ENCODE measurements around the gene FUT3. TPM values are rescaled to one million over a fixed set of nuclear protein-coding genes. Genes with fewer than 3 reads are reported as not detected.

FUT3 gene
- total and polyA plus RNA-seq, 9 of the 15 experiments (the other 6 are each of a cell fraction or from before 2014, with no cell fraction given): 0.09 TPM; not detected in 8

DNA sequence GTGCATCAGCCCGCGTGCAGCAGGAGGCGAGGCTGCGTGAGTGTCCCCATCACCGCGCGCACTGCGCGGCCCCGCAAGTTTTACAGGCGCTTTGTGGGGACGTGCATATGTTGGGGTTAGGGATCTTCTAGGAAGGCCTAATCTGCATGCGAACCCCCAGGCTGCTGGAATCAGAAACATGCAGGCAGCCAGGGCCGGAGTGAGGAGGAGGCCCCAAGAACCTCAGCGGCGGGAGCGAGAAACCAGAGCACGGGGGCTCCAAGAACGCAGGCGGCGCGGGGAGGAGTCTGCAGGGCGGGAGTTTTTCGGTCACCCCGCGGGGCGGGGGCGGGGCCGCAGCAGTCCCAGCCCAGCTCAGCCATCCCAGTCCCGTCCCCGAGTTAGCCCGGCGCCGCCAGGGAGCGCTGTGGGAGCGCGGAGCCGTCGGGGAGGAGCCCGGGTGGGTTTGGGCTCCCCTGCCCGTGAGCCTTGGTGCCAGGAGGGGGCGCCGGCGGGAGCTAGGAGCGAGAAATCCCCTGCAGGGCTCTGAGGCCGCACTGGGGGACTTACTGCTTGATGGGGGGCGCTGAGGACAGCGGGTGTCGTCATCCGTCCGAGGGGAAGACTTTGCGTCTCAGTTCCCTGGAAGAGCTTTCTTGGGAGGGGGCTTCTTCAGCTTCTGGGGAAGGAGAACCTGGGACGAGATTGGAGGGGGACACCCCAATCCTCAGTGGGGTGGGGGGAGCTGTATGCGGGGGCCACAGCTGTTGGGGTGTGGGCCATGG, 47.3 kb downstream of the FUT3 start (continued):
- TF ChIP-seq TAF9B (IDR thresholded peaks at IDR 0.05; ENCODE audit: partially characterized antibody): no peak
- TF ChIP-seq ZNF707 (CRISPR knock-in tag; conservative IDR thresholded peaks at IDR 0.05): 0 out of 2 replicates have a peak, but pooled peaks have one; percentile 12
- TF ChIP-seq SRF (CRISPR knock-in tag; IDR thresholded peaks at IDR 0.05): peak in 1 of 2 experiments; percentile 73; a peak in 1 of 4 replicates
- no peak for TF ChIP-seq NBN (IDR thresholded peaks at IDR 0.05; ENCODE audit: low read depth)
- TF ChIP-seq, protein P1, sequence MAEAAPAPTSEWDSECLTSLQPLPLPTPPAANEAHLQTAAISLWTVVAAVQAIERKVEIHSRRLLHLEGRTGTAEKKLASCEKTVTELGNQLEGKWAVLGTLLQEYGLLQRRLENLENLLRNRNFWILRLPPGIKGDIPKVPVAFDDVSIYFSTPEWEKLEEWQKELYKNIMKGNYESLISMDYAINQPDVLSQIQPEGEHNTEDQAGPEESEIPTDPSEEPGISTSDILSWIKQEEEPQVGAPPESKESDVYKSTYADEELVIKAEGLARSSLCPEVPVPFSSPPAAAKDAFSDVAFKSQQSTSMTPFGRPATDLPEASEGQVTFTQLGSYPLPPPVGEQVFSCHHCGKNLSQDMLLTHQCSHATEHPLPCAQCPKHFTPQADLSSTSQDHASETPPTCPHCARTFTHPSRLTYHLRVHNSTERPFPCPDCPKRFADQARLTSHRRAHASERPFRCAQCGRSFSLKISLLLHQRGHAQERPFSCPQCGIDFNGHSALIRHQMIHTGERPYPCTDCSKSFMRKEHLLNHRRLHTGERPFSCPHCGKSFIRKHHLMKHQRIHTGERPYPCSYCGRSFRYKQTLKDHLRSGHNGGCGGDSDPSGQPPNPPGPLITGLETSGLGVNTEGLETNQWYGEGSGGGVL (CRISPR knock-in tag; IDR thresholded peaks at IDR 0.05): no peak
- TF ChIP-seq HDGF (IDR thresholded peaks at IDR 0.05): no peak; the same call in 1 of the 2 replicates
- TF ChIP-seq RBM22 (IDR thresholded peaks at IDR 0.05; ENCODE audit: low read depth, low read length, poor library complexity, severe bottlenecking): no peak
- TF ChIP-seq DDX20 (tag; IDR thresholded peaks at IDR 0.05; ENCODE audit: low read depth): no peak
- TF ChIP-seq, protein P2, sequence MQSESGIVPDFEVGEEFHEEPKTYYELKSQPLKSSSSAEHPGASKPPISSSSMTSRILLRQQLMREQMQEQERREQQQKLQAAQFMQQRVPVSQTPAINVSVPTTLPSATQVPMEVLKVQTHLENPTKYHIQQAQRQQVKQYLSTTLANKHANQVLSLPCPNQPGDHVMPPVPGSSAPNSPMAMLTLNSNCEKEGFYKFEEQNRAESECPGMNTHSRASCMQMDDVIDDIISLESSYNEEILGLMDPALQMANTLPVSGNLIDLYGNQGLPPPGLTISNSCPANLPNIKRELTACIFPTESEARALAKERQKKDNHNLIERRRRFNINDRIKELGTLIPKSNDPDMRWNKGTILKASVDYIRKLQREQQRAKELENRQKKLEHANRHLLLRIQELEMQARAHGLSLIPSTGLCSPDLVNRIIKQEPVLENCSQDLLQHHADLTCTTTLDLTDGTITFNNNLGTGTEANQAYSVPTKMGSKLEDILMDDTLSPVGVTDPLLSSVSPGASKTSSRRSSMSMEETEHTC (IDR thresholded peaks at IDR 0.05): no peak
- TF ChIP-seq RBM15 (IDR thresholded peaks at IDR 0.05; ENCODE audit: insufficient read depth, low read length): no peak
- no peak for TF ChIP-seq ELF4 (CRISPR knock-in tag; IDR thresholded peaks at IDR 0.05)
- TF ChIP-seq ATF7 (IDR thresholded peaks at IDR 0.05): peak; percentile 69; the same call in 1 of the 2 replicates
- TF ChIP-seq, protein P3, sequence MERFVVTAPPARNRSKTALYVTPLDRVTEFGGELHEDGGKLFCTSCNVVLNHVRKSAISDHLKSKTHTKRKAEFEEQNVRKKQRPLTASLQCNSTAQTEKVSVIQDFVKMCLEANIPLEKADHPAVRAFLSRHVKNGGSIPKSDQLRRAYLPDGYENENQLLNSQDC (CRISPR knock-in tag; IDR thresholded peaks at IDR 0.05): no peak
- peak; percentile 99 for TF ChIP-seq FOXP1 (CRISPR knock-in tag; IDR thresholded peaks at IDR 0.05)
- TF ChIP-seq, protein P4, sequence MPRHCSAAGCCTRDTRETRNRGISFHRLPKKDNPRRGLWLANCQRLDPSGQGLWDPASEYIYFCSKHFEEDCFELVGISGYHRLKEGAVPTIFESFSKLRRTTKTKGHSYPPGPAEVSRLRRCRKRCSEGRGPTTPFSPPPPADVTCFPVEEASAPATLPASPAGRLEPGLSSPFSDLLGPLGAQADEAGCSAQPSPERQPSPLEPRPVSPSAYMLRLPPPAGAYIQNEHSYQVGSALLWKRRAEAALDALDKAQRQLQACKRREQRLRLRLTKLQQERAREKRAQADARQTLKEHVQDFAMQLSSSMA (CRISPR knock-in tag; IDR thresholded peaks at IDR 0.05): no peak
- TF ChIP-seq, protein P5, sequence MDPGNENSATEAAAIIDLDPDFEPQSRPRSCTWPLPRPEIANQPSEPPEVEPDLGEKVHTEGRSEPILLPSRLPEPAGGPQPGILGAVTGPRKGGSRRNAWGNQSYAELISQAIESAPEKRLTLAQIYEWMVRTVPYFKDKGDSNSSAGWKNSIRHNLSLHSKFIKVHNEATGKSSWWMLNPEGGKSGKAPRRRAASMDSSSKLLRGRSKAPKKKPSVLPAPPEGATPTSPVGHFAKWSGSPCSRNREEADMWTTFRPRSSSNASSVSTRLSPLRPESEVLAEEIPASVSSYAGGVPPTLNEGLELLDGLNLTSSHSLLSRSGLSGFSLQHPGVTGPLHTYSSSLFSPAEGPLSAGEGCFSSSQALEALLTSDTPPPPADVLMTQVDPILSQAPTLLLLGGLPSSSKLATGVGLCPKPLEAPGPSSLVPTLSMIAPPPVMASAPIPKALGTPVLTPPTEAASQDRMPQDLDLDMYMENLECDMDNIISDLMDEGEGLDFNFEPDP (CRISPR knock-in tag; IDR thresholded peaks at IDR 0.05): no peak
- no peak for TF ChIP-seq TEAD2 (tag; IDR thresholded peaks at IDR 0.05)
- TF ChIP-seq, protein P6, sequence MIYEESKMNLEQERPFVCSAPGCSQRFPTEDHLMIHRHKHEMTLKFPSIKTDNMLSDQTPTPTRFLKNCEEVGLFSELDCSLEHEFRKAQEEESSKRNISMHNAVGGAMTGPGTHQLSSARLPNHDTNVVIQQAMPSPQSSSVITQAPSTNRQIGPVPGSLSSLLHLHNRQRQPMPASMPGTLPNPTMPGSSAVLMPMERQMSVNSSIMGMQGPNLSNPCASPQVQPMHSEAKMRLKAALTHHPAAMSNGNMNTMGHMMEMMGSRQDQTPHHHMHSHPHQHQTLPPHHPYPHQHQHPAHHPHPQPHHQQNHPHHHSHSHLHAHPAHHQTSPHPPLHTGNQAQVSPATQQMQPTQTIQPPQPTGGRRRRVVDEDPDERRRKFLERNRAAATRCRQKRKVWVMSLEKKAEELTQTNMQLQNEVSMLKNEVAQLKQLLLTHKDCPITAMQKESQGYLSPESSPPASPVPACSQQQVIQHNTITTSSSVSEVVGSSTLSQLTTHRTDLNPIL (CRISPR knock-in tag; IDR thresholded peaks at IDR 0.05): no peak
- no peak for TF ChIP-seq CSDE1 (IDR thresholded peaks at IDR 0.05)
- no peak for TF ChIP-seq NR2C1 (IDR thresholded peaks at IDR 0.05)
- TF ChIP-seq NR2C1 (tag; IDR thresholded peaks at IDR 0.05): no peak
- no peak for TF ChIP-seq SIX5 (IDR thresholded peaks at IDR 0.05; ENCODE audit: borderline replicate concordance in 1 of 2, insufficient read depth in 1 of 2, low read depth in 1 of 2, low read length in 2 of 2)

All from K562 (cell line).